Endothelial cell of umbilical vein (primary cell): ENCODE measurements around the gene THSD7B. TPM values are rescaled to one million over a fixed set of nuclear protein-coding genes. Genes with fewer than 3 reads are reported as not detected.

ENCODE experiments used
- BruUV-seq: library from RNA; stranded (reverse); fragments of 400-500 nt; replicated peaks from 2 replicates; lab custom pipeline; 2021; lab: Mats Ljungman, UMichigan
- CTCF ChIA-PET: fragments of 300-600, 350-600 bp; sonication (Branson Sonifier 250); formaldehyde crosslinking; loops from one replicate; lab custom pipeline; 2021; ENCODE audit warnings: antibody characterized with exemption, inconsistent platforms; lab: Charles Lee
- POLR2A ChIA-PET: fragments of 300-600, 350-600 bp; sonication (Branson Sonifier 250); formaldehyde crosslinking; loops from one replicate; lab custom pipeline; 2021; ENCODE audit warnings: antibody characterized with exemption, inconsistent platforms; lab: Charles Lee
- DNase-seq: peaks from one replicate; pipeline ENCODE4 v3.0.0-alpha.2; 2011; ENCODE audit warnings: low read depth, low spot score
- FAIRE-seq: peaks from 2 replicates; lab custom pipeline; 2011; peaks lifted over from hg19 to GRCh38; lab: Jason Lieb, UNC
- H2AFZ ChIP-seq: 2 replicates; pipeline ENCODE4 v1.6.0; 2012; ENCODE audit warnings: low read depth, low read length, control low read depth, inconsistent platforms
- H3K27ac ChIP-seq: 2 replicates; pipeline ENCODE4 v1.5.1; 2011; ENCODE audit warnings: low read depth, mild to moderate bottlenecking, control low read depth, low read length, moderate library complexity; ENCODE audit not compliant: insufficient read depth
- H3K27me3 ChIP-seq, 2 experiments: 2 replicates each; pipeline versions ENCODE4 v1.6.0 to v1.6.1; 2011; ENCODE audit warnings: low read length in 2 of 2, mixed read lengths in 1 of 2; ENCODE audit not compliant: control insufficient read depth in 2 of 2, insufficient read depth in 2 of 2
- H3K36me3 ChIP-seq, 2 experiments: 2 replicates in 1 of 2; 3 replicates in 1 of 2; pipeline ENCODE4 v1.5.1; 2011; ENCODE audit warnings: low read length in 2 of 2, mild to moderate bottlenecking in 1 of 2, moderate library complexity in 1 of 2; ENCODE audit not compliant: control insufficient read depth in 2 of 2, insufficient read depth in 2 of 2; ENCODE audit errors: extremely low read depth in 1 of 2
- H3K4me1 ChIP-seq: 3 replicates; pipeline ENCODE4 v1.5.1; 2011; ENCODE audit warnings: mild to moderate bottlenecking, low read length; ENCODE audit not compliant: control insufficient read depth, insufficient read depth; ENCODE audit errors: extremely low read depth
- H3K4me2 ChIP-seq: 2 replicates; pipeline ENCODE4 v1.6.1; 2011; ENCODE audit warnings: low read length, control low read depth, mixed read lengths; ENCODE audit not compliant: insufficient read depth
- H3K4me3 ChIP-seq, 3 experiments: fragments of 200-600 bp in 1 of 3; sonication (generic), shearing (Covaris generic) in 1 of 3; replicated peaks in 1 of 3; 2 replicates each; pipeline ENCODE4 v1.5.1; 2011 to 2016; ENCODE audit warnings: control low read depth in 3 of 3, low read length in 3 of 3, mild to moderate bottlenecking in 2 of 3, inconsistent platforms in 1 of 3, low read depth in 1 of 3, moderate library complexity in 1 of 3; ENCODE audit not compliant: insufficient read depth in 1 of 3
- H3K79me2 ChIP-seq: 2 replicates; pipeline ENCODE4 v1.6.0; 2012; ENCODE audit warnings: low read length, inconsistent platforms; ENCODE audit not compliant: control insufficient read depth, insufficient read depth
- H3K9ac ChIP-seq: replicated peaks from 2 replicates; pipeline ENCODE3; 2011; ENCODE audit warnings: low read length, control low read depth; ENCODE audit not compliant: insufficient read depth; ENCODE audit errors: extremely low read depth
- H3K9me1 ChIP-seq: replicated peaks from 3 replicates; pipeline ENCODE4 v1.6.0; 2011; ENCODE audit warnings: mild to moderate bottlenecking, low read length; ENCODE audit not compliant: control insufficient read depth, insufficient read depth; ENCODE audit errors: extremely low read depth
- H3K9me3 ChIP-seq: replicated peaks from 2 replicates; pipeline ENCODE4 v1.5.1; 2012; ENCODE audit warnings: low read length, inconsistent platforms; ENCODE audit not compliant: control insufficient read depth, insufficient read depth
- H4K20me1 ChIP-seq: replicated peaks from 2 replicates; pipeline ENCODE3; 2011; ENCODE audit warnings: mild to moderate bottlenecking, low read length; ENCODE audit not compliant: control insufficient read depth, insufficient read depth; ENCODE audit errors: extremely low read depth
- EZH2 ChIP-seq: IDR thresholded peaks from 2 replicates; pipeline ENCODE4 v1.6.1; 2012; ENCODE audit warnings: borderline replicate concordance, low read depth, mild to moderate bottlenecking, moderate library complexity, low read length, inconsistent platforms; ENCODE audit not compliant: severe bottlenecking
- FOS ChIP-seq: IDR thresholded peaks from 2 replicates; pipeline ENCODE4 v1.6.1; 2011; ENCODE audit warnings: mild to moderate bottlenecking, low read length, moderate library complexity, borderline replicate concordance; ENCODE audit not compliant: insufficient read depth
- GATA2 ChIP-seq: IDR thresholded peaks from 2 replicates; pipeline ENCODE4 v1.7.0; 2011; ENCODE audit warnings: low read depth, mild to moderate bottlenecking, moderate library complexity, mixed read lengths, low read length; ENCODE audit not compliant: insufficient read length, insufficient read depth
- JUN ChIP-seq: IDR thresholded peaks from 2 replicates; pipeline ENCODE4 v1.6.1; 2011; ENCODE audit warnings: borderline replicate concordance, low read depth; ENCODE audit not compliant: insufficient read length, insufficient read depth
- MYC ChIP-seq: IDR thresholded peaks from one replicate; pipeline ENCODE4 v1.6.1; 2011; ENCODE audit warnings: mild to moderate bottlenecking, low read depth, low read length
- POLR2A ChIP-seq: IDR thresholded peaks from 2 replicates; pipeline ENCODE4 v1.6.1; 2012; ENCODE audit warnings: low read depth, mild to moderate bottlenecking, control low read depth, low read length
- POLR2AphosphoS5 ChIP-seq: IDR thresholded peaks from 2 replicates; pipeline ENCODE4 v1.6.1; 2012; ENCODE audit warnings: low read depth, mild to moderate bottlenecking, control low read depth, low read length, moderate library complexity; ENCODE audit not compliant: insufficient read depth
- dilution Hi-C: fragments of 300-500 bp; cut with MboI; formaldehyde crosslinking; loops from one replicate; pipeline ENCODE4 v1.15.0; 2019; ENCODE audit warnings: low sequenced_read_pairs; ENCODE audit not compliant: extremely low pct_ligation_motif_present
- intact Hi-C: fragments of 100-400 bp; cut with micrococcal nuclease; formaldehyde crosslinking; loops from one replicate; pipeline ENCODE4 v1.10.0; 2022
- polyA plus RNA-seq, 4 experiments: library from polyadenylated mRNA; depleted of rRNA in 3 of 4; stranded (reverse) in 3 of 4; unstranded in 1 of 4; fragments of >200 nt; gene quantifications; 2 replicates each; pipeline versions ENCODE4 v1.2.1 to v1.2.3, GENCODE V29; 2011 to 2012; ENCODE audit warnings: missing spikeins in 1 of 4
- total RNA-seq: library from RNA; stranded (reverse); gene quantifications from 2 replicates; pipeline ENCODE4 v1.2.3, GENCODE V29; 2021
- TF ChIP-seq, protein P1 (sequence below): IDR thresholded peaks from 2 replicates; pipeline ENCODE4 v1.6.1; 2011; ENCODE audit not compliant: insufficient read depth, insufficient read length
- TF ChIP-seq, protein P2 (sequence below), 2 donors: IDR thresholded peaks; 1 replicate in 1 of 2; 2 replicates in 1 of 2; pipeline ENCODE4 v1.5.1; 2011; ENCODE audit warnings: low read length in 2 of 2, mild to moderate bottlenecking in 2 of 2, moderate library complexity in 2 of 2, control low read depth in 1 of 2, inconsistent platforms in 1 of 2, low read depth in 1 of 2; ENCODE audit not compliant: insufficient read depth in 1 of 2; ENCODE audit errors: extremely low read depth in 1 of 2

Gene THSD7B
- total and polyA plus RNA-seq, 2 donors (not counting 3 experiments of a cell fraction or from before 2014, with no cell fraction given), result 0.04 TPM; not detected in 1

DNA sequence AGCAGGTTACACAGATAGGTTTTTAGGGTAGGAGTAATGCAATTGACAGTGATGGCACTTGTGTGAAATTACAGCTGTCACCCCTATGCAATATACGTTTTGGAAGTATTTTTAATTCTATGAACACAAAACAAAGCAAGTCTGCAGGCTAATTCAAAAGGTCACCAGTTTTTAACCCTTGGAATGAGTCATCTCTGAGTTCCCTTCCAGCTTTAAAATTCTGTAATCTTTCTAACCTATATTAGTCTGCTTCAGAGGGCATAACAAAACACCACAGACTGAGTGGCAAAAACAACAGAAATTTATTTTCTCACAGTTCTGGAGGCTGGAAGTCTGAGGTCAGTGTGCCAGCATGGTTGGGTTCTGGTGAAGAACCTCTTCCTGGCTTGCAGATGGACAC, 602.0 kb downstream of the THSD7B start:
- Histone ChIP-seq H4K20me1 (no peaks in the 10 kb centered on the region), H3K36me3 (no peaks in the 10 kb centered on the region), H3K27me3 (no peaks in the 10 kb centered on the region), H2AFZ (no peak overlapping the region), H3K4me2 (no peak overlapping the region), H3K27ac (no peak overlapping the region), H3K4me1 (no peaks in the 10 kb centered on the region), H3K9me1 (no peaks in the 10 kb centered on the region), H3K79me2 (no peaks in the 10 kb centered on the region), H3K4me3 (no peak overlapping the region), H3K9me3 (no peaks in the 10 kb centered on the region), H3K9ac (no peak overlapping the region)
- no peak for DNase-seq
- BruUV-seq, result no TSS peak
- TF ChIP-seq JUN (no peak), GATA2 (no peak), EZH2 (no peak), POLR2A (no peak), MYC (no peak), FOS (no peak), POLR2AphosphoS5 (no peak)
- TF ChIP-seq, protein P1, sequence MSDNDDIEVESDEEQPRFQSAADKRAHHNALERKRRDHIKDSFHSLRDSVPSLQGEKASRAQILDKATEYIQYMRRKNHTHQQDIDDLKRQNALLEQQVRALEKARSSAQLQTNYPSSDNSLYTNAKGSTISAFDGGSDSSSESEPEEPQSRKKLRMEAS, result no peak
- TF ChIP-seq, protein P2, sequence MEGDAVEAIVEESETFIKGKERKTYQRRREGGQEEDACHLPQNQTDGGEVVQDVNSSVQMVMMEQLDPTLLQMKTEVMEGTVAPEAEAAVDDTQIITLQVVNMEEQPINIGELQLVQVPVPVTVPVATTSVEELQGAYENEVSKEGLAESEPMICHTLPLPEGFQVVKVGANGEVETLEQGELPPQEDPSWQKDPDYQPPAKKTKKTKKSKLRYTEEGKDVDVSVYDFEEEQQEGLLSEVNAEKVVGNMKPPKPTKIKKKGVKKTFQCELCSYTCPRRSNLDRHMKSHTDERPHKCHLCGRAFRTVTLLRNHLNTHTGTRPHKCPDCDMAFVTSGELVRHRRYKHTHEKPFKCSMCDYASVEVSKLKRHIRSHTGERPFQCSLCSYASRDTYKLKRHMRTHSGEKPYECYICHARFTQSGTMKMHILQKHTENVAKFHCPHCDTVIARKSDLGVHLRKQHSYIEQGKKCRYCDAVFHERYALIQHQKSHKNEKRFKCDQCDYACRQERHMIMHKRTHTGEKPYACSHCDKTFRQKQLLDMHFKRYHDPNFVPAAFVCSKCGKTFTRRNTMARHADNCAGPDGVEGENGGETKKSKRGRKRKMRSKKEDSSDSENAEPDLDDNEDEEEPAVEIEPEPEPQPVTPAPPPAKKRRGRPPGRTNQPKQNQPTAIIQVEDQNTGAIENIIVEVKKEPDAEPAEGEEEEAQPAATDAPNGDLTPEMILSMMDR (IDR thresholded peaks at IDR 0.05; ENCODE audit: extremely low read depth in 1 of 2, insufficient read depth in 1 of 2, low read depth in 1 of 2, low read length in 2 of 2), result no peak
- dilution Hi-C loops (no loop called here), intact Hi-C loops (no loop called here)
- no peak for FAIRE-seq
- ChIA-PET POLR2A (no interaction called here), CTCF (no interaction called here)
